Activated naive CD8-positive, alpha-beta T cell treated with anti-CD3 and anti-CD28 coated beads, Interleukin-2, amount 50 U/mL, for 24 hours (primary cell): ENCODE data around the gene COG2.
"Not testable (repeated sequence)": the region's sequence is repeated elsewhere in the genome, so short reads cannot be mapped to it uniquely, and the experiment has no call there.

Source experiments
- ATAC-seq: fragments of 150-1000 bp; cut with Tn5 transposase; one replicate; pipeline ENCODE4 v1.10.0; 2021
- DNase-seq: peaks from one replicate; pipeline ENCODE4 v3.0.0; 2021
- H3K27ac Mint-ChIP-seq: one replicate; pipeline ENCODE4 v1.8.0; 2021; ENCODE audit warnings: mild to moderate bottlenecking, mixed read lengths
- H3K27me3 Mint-ChIP-seq: one replicate; pipeline ENCODE4 v1.8.0; 2021; ENCODE audit warnings: mixed read lengths
- H3K36me3 Mint-ChIP-seq: one replicate; pipeline ENCODE4 v1.8.0; 2021; ENCODE audit warnings: low read depth, mixed read lengths
- H3K4me1 Mint-ChIP-seq: one replicate; pipeline ENCODE4 v1.8.0; 2021; ENCODE audit warnings: mixed read lengths
- H3K4me3 Mint-ChIP-seq: one replicate; pipeline ENCODE4 v1.8.0; 2021; ENCODE audit warnings: mild to moderate bottlenecking, moderate library complexity, mixed read lengths
- H3K9me3 Mint-ChIP-seq: one replicate; pipeline ENCODE4 v1.8.0; 2021; ENCODE audit warnings: mixed read lengths

COG2 gene

GRCh38 chr1:230721849-230722522, 79.7 kb downstream of the COG2 start:
- H3K27ac Mint-ChIP-seq, H3K36me3 Mint-ChIP-seq, H3K4me1 Mint-ChIP-seq, H3K9me3 Mint-ChIP-seq, H3K27me3 Mint-ChIP-seq, H3K4me3 Mint-ChIP-seq, ATAC-seq, DNase-seq: not testable (repeated sequence)

GRCh38 chr1:230725256-230726012, 83.2 kb downstream of the COG2 start:
- ATAC-seq, result no peak
- Mint-ChIP-seq H3K27me3 (peaks cover 3% of the 10 kb centered on the region), H3K9me3 (peaks cover 5% of the 10 kb centered on the region), H3K4me1 (no peaks in the 10 kb centered on the region), H3K4me3 (no peak overlapping the region), H3K36me3 (peaks cover 2% of the 10 kb centered on the region), H3K27ac (no peak overlapping the region)
- no peak for DNase-seq

- H3K36me3 Mint-ChIP-seq, result no peaks in the 10 kb centered on the region
- DNase-seq, result no peak
These were observed 86.6 kb downstream of the COG2 start for GRCh38 chr1:230728710-230729392.

GRCh38 chr1:230730977-230731376, 88.7 kb downstream of the COG2 start:
- H3K9me3 Mint-ChIP-seq, result no peaks in the 10 kb centered on the region
- no peak for DNase-seq
- H3K4me1 Mint-ChIP-seq, result no peaks in the 10 kb centered on the region
- no peaks in the 10 kb centered on the region for H3K36me3 Mint-ChIP-seq
- H3K4me3 Mint-ChIP-seq, result no peak overlapping the region
- ATAC-seq, result no peak
- H3K27me3 Mint-ChIP-seq, result peaks cover 3% of the 10 kb centered on the region
- H3K27ac Mint-ChIP-seq, result no peak overlapping the region

More at GRCh38 chr1:230728710-230729392, 86.6 kb downstream of the COG2 start:
- Mint-ChIP-seq H3K4me3 (no peak overlapping the region), H3K9me3 (no peaks in the 10 kb centered on the region), H3K27ac (no peak overlapping the region), H3K4me1 (no peaks in the 10 kb centered on the region), H3K27me3 (no peaks in the 10 kb centered on the region)
- no peak for ATAC-seq

- H3K36me3 Mint-ChIP-seq, result no peaks in the 10 kb centered on the region
- no peaks in the 10 kb centered on the region for H3K4me1 Mint-ChIP-seq
- peaks cover 3% of the 10 kb centered on the region for H3K9me3 Mint-ChIP-seq
- ATAC-seq (no peak), DNase-seq (no peak)
- no peak overlapping the region for H3K4me3 Mint-ChIP-seq
- H3K27me3 Mint-ChIP-seq, result peaks cover 9% of the 10 kb centered on the region
- H3K27ac Mint-ChIP-seq, result no peak overlapping the region
These were observed 93.2 kb downstream of the COG2 start for GRCh38 chr1:230735447-230735846.

- Mint-ChIP-seq H3K4me3 (no peak overlapping the region), H3K36me3 (no peaks in the 10 kb centered on the region), H3K27ac (no peak overlapping the region), H3K4me1 (no peaks in the 10 kb centered on the region), H3K27me3 (peaks cover 9% of the 10 kb centered on the region), H3K9me3 (peaks cover 3% of the 10 kb centered on the region)
- ATAC-seq (no peak), DNase-seq (no peak)
These were observed 95.5 kb downstream of the COG2 start for GRCh38 chr1:230737622-230738262.

GRCh38 chr1:230739564-230740290, 97.4 kb downstream of the COG2 start:
- ATAC-seq (no peak), DNase-seq (no peak)
- Mint-ChIP-seq H3K36me3 (no peaks in the 10 kb centered on the region), H3K27ac (no peak overlapping the region), H3K27me3 (peaks cover 9% of the 10 kb centered on the region), H3K4me3 (no peak overlapping the region), H3K9me3 (peaks cover 3% of the 10 kb centered on the region), H3K4me1 (no peaks in the 10 kb centered on the region)
